GM20431 (cell line): ENCODE measurements around the gene FXYD7.

Source experiments
- in situ Hi-C: fragments of 300-500 bp; cut with MseI, MboI; formaldehyde crosslinking; loops from one replicate; pipeline ENCODE4 v1.15.0; 2020; ENCODE audit warnings: low sequenced_read_pairs; ENCODE audit not compliant: unreplicated experiment

The FXYD7 gene

GRCh38 chr19:35109395-35110112 is 33.5 kb upstream of the FXYD7 start:
- in situ Hi-C loops = no loop called here

GRCh38 chr19:35110974-35111373 is 32.1 kb upstream of the FXYD7 start:
- in situ Hi-C loops = no loop called here

GRCh38 chr19:35112995-35113688 is 29.9 kb upstream of the FXYD7 start:
- in situ Hi-C loops = no loop called here

GRCh38 chr19:35114353-35115176 is 28.5 kb upstream of the FXYD7 start:
- in situ Hi-C loops = no loop called here

- in situ Hi-C loops = no loop called here
Measured at GRCh38 chr19:35115177-35115951, 27.7 kb upstream of the FXYD7 start, which contains the start of gene FXYD3. TSS of gene FXYD3 (plus strand) at chr19:35115823. CDS start at chr19:35119377, 3,554 bp downstream.

- in situ Hi-C loops = no loop called here
Measured at GRCh38 chr19:35116072-35116801, 26.8 kb upstream of the FXYD7 start.

GRCh38 chr19:35117116-35117515 is 25.9 kb upstream of the FXYD7 start:
- in situ Hi-C loops = no loop called here

- in situ Hi-C loops = no loop called here
Measured at GRCh38 chr19:35117799-35118198, 25.3 kb upstream of the FXYD7 start.

GRCh38 chr19:35118268-35119020 is 24.6 kb upstream of the FXYD7 start:
- in situ Hi-C loops = no loop called here

- in situ Hi-C loops = no loop called here
Measured at GRCh38 chr19:35119091-35119490, 24.0 kb upstream of the FXYD7 start.

GRCh38 chr19:35119578-35120155 is 23.4 kb upstream of the FXYD7 start:
- in situ Hi-C loops = no loop called here

GRCh38 chr19:35120492-35120891 is 22.6 kb upstream of the FXYD7 start:
- in situ Hi-C loops = no loop called here

GRCh38 chr19:35120898-35121297 is 22.2 kb upstream of the FXYD7 start:
- in situ Hi-C loops = no loop called here

- in situ Hi-C loops = no loop called here
Measured at GRCh38 chr19:35122687-35123551, 20.1 kb upstream of the FXYD7 start.

GRCh38 chr19:35123573-35123972 is 19.5 kb upstream of the FXYD7 start:
- in situ Hi-C loops = no loop called here

- in situ Hi-C loops = no loop called here
Measured at GRCh38 chr19:35124098-35125060, 18.7 kb upstream of the FXYD7 start.
